ENCODE results near the gene STK31.

STK31 gene, protein sequence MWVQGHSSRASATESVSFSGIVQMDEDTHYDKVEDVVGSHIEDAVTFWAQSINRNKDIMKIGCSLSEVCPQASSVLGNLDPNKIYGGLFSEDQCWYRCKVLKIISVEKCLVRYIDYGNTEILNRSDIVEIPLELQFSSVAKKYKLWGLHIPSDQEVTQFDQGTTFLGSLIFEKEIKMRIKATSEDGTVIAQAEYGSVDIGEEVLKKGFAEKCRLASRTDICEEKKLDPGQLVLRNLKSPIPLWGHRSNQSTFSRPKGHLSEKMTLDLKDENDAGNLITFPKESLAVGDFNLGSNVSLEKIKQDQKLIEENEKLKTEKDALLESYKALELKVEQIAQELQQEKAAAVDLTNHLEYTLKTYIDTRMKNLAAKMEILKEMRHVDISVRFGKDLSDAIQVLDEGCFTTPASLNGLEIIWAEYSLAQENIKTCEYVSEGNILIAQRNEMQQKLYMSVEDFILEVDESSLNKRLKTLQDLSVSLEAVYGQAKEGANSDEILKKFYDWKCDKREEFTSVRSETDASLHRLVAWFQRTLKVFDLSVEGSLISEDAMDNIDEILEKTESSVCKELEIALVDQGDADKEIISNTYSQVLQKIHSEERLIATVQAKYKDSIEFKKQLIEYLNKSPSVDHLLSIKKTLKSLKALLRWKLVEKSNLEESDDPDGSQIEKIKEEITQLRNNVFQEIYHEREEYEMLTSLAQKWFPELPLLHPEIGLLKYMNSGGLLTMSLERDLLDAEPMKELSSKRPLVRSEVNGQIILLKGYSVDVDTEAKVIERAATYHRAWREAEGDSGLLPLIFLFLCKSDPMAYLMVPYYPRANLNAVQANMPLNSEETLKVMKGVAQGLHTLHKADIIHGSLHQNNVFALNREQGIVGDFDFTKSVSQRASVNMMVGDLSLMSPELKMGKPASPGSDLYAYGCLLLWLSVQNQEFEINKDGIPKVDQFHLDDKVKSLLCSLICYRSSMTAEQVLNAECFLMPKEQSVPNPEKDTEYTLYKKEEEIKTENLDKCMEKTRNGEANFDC

DNA sequence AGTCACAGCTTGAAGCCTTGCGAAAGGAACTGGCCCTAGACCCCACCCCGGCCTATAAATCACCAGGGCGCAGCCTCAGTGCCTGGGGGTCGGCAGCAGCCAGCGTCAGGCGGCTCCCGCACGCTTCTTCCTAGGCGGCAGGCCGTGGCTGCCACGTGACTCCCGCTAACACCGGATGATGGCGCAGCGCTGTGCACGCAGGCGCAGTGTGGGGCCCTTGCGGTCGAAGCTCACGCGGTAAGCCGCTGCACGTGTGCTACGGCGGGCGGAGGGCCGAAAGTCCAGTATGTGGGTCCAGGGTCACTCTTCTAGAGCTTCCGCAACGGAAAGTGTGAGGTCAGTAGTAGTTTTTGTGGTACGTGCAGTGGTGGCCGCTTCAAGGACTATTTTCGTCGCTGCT, at the start of gene STK31:
TSS of gene STK31 (plus strand) at position 220 of the 400 bp plus-strand sequence. CDS start at position 287, 67 bp downstream.
- Histone ChIP-seq H3K79me2 (ENCODE audit: insufficient read depth, low read length) (no peaks in the 10 kb centered on the region), H3K4me1 (ENCODE audit: insufficient read depth, low read length, poor library complexity, severe bottlenecking) (no peaks in the 10 kb centered on the region), H3K9me2 (replicated peaks; ENCODE audit: low read depth, low read length) (no peaks in the 10 kb centered on the region), H3F3A (ENCODE audit: low read depth) (no peaks in the 10 kb centered on the region), H2AFZ (ENCODE audit: low read length) (no peak within 1 kb of the TSS), H4K20me1 (ENCODE audit: insufficient read depth, low read length, poor library complexity, severe bottlenecking) (no peaks in the 10 kb centered on the region), H3K4me3 (ENCODE audit: low read length, poor library complexity, severe bottlenecking) (no peak within 1 kb of the TSS), H3K36me3 (ENCODE audit: insufficient read depth, low read length) (peaks cover 10% of the 10 kb centered on the region), H3K9me3 (ENCODE audit: insufficient read depth, low read depth, low read length) (no peaks in the 10 kb centered on the region; the same call in 1 of the 2 replicates), H3K27me3 (ENCODE audit: insufficient read depth, low read length, poor library complexity, severe bottlenecking) (no peaks in the 10 kb centered on the region), H3K4me2 (ENCODE audit: low read depth, low read length, poor library complexity, severe bottlenecking) (no peak within 1 kb of the TSS), H3K9ac (ENCODE audit: low read depth, low read length, poor library complexity, severe bottlenecking) (no peak within 1 kb of the TSS)
- TF ChIP-seq EZH2phosphoT487 (IDR thresholded peaks at IDR 0.05; ENCODE audit: borderline replicate concordance) (no peak), CTCF (conservative IDR thresholded peaks at IDR 0.05; ENCODE audit: low read length) (no peak)

DNA sequence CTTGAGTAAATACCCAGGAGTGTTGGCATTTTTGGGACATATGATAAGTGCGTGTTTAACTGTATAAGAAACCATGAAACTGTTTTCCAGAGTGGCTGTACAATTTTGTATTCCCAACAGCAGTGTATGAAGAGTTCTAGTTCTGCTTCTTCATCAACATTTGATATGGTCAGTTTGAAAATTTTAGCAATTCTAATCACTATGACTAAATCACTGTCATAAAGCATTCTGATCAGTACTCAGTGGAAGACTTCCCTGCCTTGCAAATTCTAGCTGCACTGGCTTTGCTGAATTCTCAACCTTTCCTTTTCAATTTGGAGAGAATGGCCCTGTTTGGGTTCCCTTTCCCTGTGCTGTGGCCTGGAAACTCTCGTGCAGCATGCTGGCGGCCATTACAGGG, 48.6 kb upstream of the STK31 start:
- H3K4me1 ChIP-seq (ENCODE audit: insufficient read depth, low read length, poor library complexity, severe bottlenecking), result peaks cover 8% of the 10 kb centered on the region
- no peak overlapping the region for H3K9ac ChIP-seq (ENCODE audit: low read depth, low read length, poor library complexity, severe bottlenecking)
- H3K9me2 ChIP-seq (replicated peaks; ENCODE audit: low read depth, low read length), result no peaks in the 10 kb centered on the region
- H4K20me1 ChIP-seq (ENCODE audit: insufficient read depth, low read length, poor library complexity, severe bottlenecking), result no peaks in the 10 kb centered on the region
- no peak overlapping the region for H3K4me2 ChIP-seq (ENCODE audit: low read depth, low read length, poor library complexity, severe bottlenecking)
- no peak overlapping the region for H3K4me3 ChIP-seq (ENCODE audit: low read length, poor library complexity, severe bottlenecking)
- no peaks in the 10 kb centered on the region for H3K27me3 ChIP-seq (ENCODE audit: insufficient read depth, low read length, poor library complexity, severe bottlenecking)
- no peaks in the 10 kb centered on the region for H3K36me3 ChIP-seq (ENCODE audit: insufficient read depth, low read length)
- TF ChIP-seq EZH2phosphoT487 (IDR thresholded peaks at IDR 0.05; ENCODE audit: borderline replicate concordance) (no peak), CTCF (conservative IDR thresholded peaks at IDR 0.05; ENCODE audit: low read length) (no peak)
- H3F3A ChIP-seq (ENCODE audit: low read depth), result no peaks in the 10 kb centered on the region
- H3K79me2 ChIP-seq (ENCODE audit: insufficient read depth, low read length), result no peaks in the 10 kb centered on the region
- no peak overlapping the region for H2AFZ ChIP-seq (ENCODE audit: low read length)
- H3K9me3 ChIP-seq (ENCODE audit: insufficient read depth, low read depth, low read length), result no peaks in the 10 kb centered on the region

- Histone ChIP-seq H3K9me3 (ENCODE audit: insufficient read depth, low read depth, low read length) (no peaks in the 10 kb centered on the region), H3K4me3 (ENCODE audit: low read length, poor library complexity, severe bottlenecking) (no peak overlapping the region), H3K9ac (ENCODE audit: low read depth, low read length, poor library complexity, severe bottlenecking) (no peak overlapping the region), H3K36me3 (ENCODE audit: insufficient read depth, low read length) (no peaks in the 10 kb centered on the region), H4K20me1 (ENCODE audit: insufficient read depth, low read length, poor library complexity, severe bottlenecking) (no peaks in the 10 kb centered on the region), H2AFZ (ENCODE audit: low read length) (no peak overlapping the region), H3K27me3 (ENCODE audit: insufficient read depth, low read length, poor library complexity, severe bottlenecking) (no peaks in the 10 kb centered on the region), H3F3A (ENCODE audit: low read depth) (no peaks in the 10 kb centered on the region), H3K9me2 (replicated peaks; ENCODE audit: low read depth, low read length) (no peaks in the 10 kb centered on the region), H3K79me2 (ENCODE audit: insufficient read depth, low read length) (no peaks in the 10 kb centered on the region), H3K4me1 (ENCODE audit: insufficient read depth, low read length, poor library complexity, severe bottlenecking) (peaks cover 8% of the 10 kb centered on the region), H3K4me2 (ENCODE audit: low read depth, low read length, poor library complexity, severe bottlenecking) (no peak overlapping the region)
- TF ChIP-seq EZH2phosphoT487 (IDR thresholded peaks at IDR 0.05; ENCODE audit: borderline replicate concordance), result no peak
- no peak for TF ChIP-seq CTCF (conservative IDR thresholded peaks at IDR 0.05; ENCODE audit: low read length)
These were observed 47.7 kb upstream of the STK31 start for GRCh38 chr7:23662124-23662983.
